Gastroesophageal sphincter (tissue), 3 donors: ENCODE data around the gene VPS35L.

Experiments used
- POLR2AphosphoS5 ChIP-seq: sonication (generic); formaldehyde crosslinking; IDR thresholded peaks from one replicate; pipeline ENCODE4 v1.6.1; 2017; ENCODE audit warnings: antibody characterized with exemption
- TF ChIP-seq, protein P1 (sequence below), 4 experiments: fragments of 200-600 bp in 2 of 4; fragments of 450-650 bp in 2 of 4; sonication (generic) in 1 of 4; IDR thresholded peaks; one replicate each; pipeline ENCODE4 v1.5.1; 2017 to 2019; ENCODE audit warnings: antibody characterized with exemption in 4 of 4, mild to moderate bottlenecking in 2 of 4, moderate library complexity in 2 of 4

DNA sequence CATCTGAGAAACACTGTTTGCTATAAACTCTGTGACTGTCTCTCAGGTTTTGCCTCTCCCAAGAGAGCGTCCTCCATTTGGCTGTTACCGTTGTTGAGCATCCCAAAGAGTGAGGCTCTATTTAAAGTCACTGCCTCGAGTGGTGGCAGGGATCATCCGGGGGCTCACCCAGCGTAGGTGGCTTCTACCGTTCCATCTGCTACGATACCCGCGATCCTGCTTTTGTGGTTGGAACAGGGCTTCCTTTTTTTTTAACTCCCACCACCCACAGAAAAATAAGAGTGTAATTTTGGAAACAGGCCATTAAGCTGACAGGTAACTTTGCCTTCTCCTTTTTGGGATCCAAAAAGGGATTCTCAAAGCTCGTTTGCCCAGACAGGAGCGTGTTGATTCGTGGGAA, 126.1 kb downstream of the VPS35L start:
- TF ChIP-seq, protein P1, sequence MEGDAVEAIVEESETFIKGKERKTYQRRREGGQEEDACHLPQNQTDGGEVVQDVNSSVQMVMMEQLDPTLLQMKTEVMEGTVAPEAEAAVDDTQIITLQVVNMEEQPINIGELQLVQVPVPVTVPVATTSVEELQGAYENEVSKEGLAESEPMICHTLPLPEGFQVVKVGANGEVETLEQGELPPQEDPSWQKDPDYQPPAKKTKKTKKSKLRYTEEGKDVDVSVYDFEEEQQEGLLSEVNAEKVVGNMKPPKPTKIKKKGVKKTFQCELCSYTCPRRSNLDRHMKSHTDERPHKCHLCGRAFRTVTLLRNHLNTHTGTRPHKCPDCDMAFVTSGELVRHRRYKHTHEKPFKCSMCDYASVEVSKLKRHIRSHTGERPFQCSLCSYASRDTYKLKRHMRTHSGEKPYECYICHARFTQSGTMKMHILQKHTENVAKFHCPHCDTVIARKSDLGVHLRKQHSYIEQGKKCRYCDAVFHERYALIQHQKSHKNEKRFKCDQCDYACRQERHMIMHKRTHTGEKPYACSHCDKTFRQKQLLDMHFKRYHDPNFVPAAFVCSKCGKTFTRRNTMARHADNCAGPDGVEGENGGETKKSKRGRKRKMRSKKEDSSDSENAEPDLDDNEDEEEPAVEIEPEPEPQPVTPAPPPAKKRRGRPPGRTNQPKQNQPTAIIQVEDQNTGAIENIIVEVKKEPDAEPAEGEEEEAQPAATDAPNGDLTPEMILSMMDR (IDR thresholded peaks at IDR 0.05): no peak
- no peak for TF ChIP-seq POLR2AphosphoS5
